HCT116 (cell line): ENCODE results near the gene GGT5. TPM values are rescaled to one million over a fixed set of nuclear protein-coding genes. Genes with fewer than 3 reads are reported as not detected.

Experiments used
- ATAC-seq: fragments of 200-7000 bp; cut with Tn5 transposase; 2 replicates; pipeline ENCODE4 v1.9.1; 2020; ENCODE audit warnings: mild to moderate bottlenecking, moderate library complexity
- BruUV-seq: library from RNA; stranded (reverse); fragments of 400-500 nt; replicated peaks from 2 replicates; lab custom pipeline; 2021; lab: Mats Ljungman, UMichigan
- CTCF ChIA-PET: fragments of 300-600 bp; sonication (Branson Sonifier 250); formaldehyde crosslinking; loops from one replicate; lab custom pipeline; 2021; ENCODE audit warnings: antibody characterized with exemption; lab: Charles Lee
- POLR2A ChIA-PET: fragments of 300-600, 350-600 bp; sonication (Branson Sonifier 250); formaldehyde crosslinking; loops from one replicate; lab custom pipeline; 2021; ENCODE audit warnings: antibody characterized with exemption; lab: Charles Lee
- RAD21 ChIA-PET, 2 experiments: fragments of 300-600 bp; sonication (Branson Sonifier 250); formaldehyde crosslinking; loops; one replicate each; lab custom pipeline; 2023; ENCODE audit warnings: low total read pairs in 2 of 2; ENCODE audit not compliant: uncharacterized antibody in 2 of 2, unreplicated experiment in 2 of 2, low non-redundant PET in 1 of 2; lab: Charles Lee
- DNase-seq: peaks from one replicate; pipeline ENCODE4 v3.0.0-alpha.2; 2010; ENCODE audit warnings: low read depth, low spot score
- H2AFZ ChIP-seq: fragments of 200-600 bp; shearing (Covaris generic), sonication (generic); 2 replicates; pipeline ENCODE4 v1.6.1; 2017; ENCODE audit warnings: low read depth, mixed run types, mixed read lengths, antibody characterized with exemption, low read length; ENCODE audit not compliant: poor library complexity, severe bottlenecking
- H3K27ac ChIP-seq: 2 replicates; pipeline ENCODE4 v1.5.1; 2012; ENCODE audit warnings: low read depth, low read length
- H3K27me3 ChIP-seq: fragments of 200-600 bp; sonication (generic); 2 replicates; pipeline ENCODE4 v1.6.1; 2016; ENCODE audit warnings: mixed run types, low read length, mixed read lengths; ENCODE audit not compliant: insufficient read depth
- H3K36me3 ChIP-seq, 2 experiments: fragments of 200-500 bp in 1 of 2; fragments of 200-600 bp in 1 of 2; sonication (Bioruptor generic) in 1 of 2; sonication (generic) in 1 of 2; 2 replicates each; pipeline versions ENCODE4 v1.5.1 to v1.6.1; 2014 to 2016; ENCODE audit warnings: low read length in 2 of 2, inconsistent platforms in 1 of 2, mixed read lengths in 1 of 2, mixed run types in 1 of 2; ENCODE audit not compliant: insufficient read depth in 2 of 2, control insufficient read depth in 1 of 2
- H3K4me1 ChIP-seq, 2 experiments: fragments of 200-600 bp in 1 of 2; sonication (generic) in 1 of 2; 2 replicates each; pipeline versions ENCODE4 v1.5.1 to v1.6.1; 2012 to 2017; ENCODE audit warnings: low read length in 2 of 2, inconsistent platforms in 1 of 2, mild to moderate bottlenecking in 1 of 2, mixed read lengths in 1 of 2, mixed run types in 1 of 2, moderate library complexity in 1 of 2; ENCODE audit not compliant: insufficient read depth in 2 of 2, control insufficient read depth in 1 of 2
- H3K4me2 ChIP-seq: fragments of 200-600 bp; sonication (generic); 2 replicates; pipeline ENCODE4 v1.6.1; 2017; ENCODE audit warnings: mixed run types, low read length, mixed read lengths
- H3K4me3 ChIP-seq, 2 experiments: fragments of 200-600 bp in 1 of 2; sonication (generic) in 1 of 2; replicated peaks in 1 of 2; 2 replicates each; pipeline ENCODE4 v1.5.1; 2011 to 2016; ENCODE audit warnings: low read length in 2 of 2, control low read depth in 1 of 2, low read depth in 1 of 2, mild to moderate bottlenecking in 1 of 2, mixed read lengths in 1 of 2, mixed run types in 1 of 2
- H3K79me2 ChIP-seq: fragments of 200-600 bp; sonication (generic); 2 replicates; pipeline ENCODE4 v1.6.1; 2017; ENCODE audit warnings: mild to moderate bottlenecking, mixed run types, low read length, moderate library complexity, mixed read lengths; ENCODE audit not compliant: insufficient read depth
- H3K9ac ChIP-seq: fragments of 200-600 bp; sonication (generic); 2 replicates; pipeline ENCODE4 v1.6.1; 2016; ENCODE audit warnings: low read length, mixed read lengths
- H3K9me2 ChIP-seq: fragments of 200-600 bp; sonication (generic), shearing (Covaris generic); 2 replicates; pipeline ENCODE4 v1.6.1; 2017; ENCODE audit warnings: mixed run types, mild to moderate bottlenecking, moderate library complexity; ENCODE audit not compliant: insufficient read depth
- H3K9me3 ChIP-seq, 2 experiments: fragments of 200-500 bp in 1 of 2; fragments of 200-600 bp in 1 of 2; sonication (Bioruptor generic) in 1 of 2; sonication (generic) in 1 of 2; 2 replicates each; pipeline ENCODE4 v1.6.1; 2014 to 2017; ENCODE audit warnings: low read length in 2 of 2, mixed read lengths in 2 of 2, inconsistent platforms in 1 of 2, low read depth in 1 of 2, mild to moderate bottlenecking in 1 of 2, mixed run types in 1 of 2, moderate library complexity in 1 of 2; ENCODE audit not compliant: control insufficient read depth in 1 of 2, insufficient read depth in 1 of 2
- H4K20me1 ChIP-seq: fragments of 200-600 bp; sonication (generic), shearing (Covaris generic); 2 replicates; pipeline ENCODE4 v1.6.1; 2017; ENCODE audit warnings: mixed run types, mild to moderate bottlenecking, moderate library complexity; ENCODE audit not compliant: insufficient read depth
- CEBPB ChIP-seq: IDR thresholded peaks from 2 replicates; pipeline ENCODE4 v1.6.1; 2012; ENCODE audit warnings: low read depth
- ELF1 ChIP-seq: IDR thresholded peaks from 2 replicates; pipeline ENCODE4 v1.6.1; 2012; ENCODE audit warnings: low read depth, borderline replicate concordance
- EZH2 ChIP-seq: fragments of 200-600 bp; sonication (generic); IDR thresholded peaks from 2 replicates; pipeline ENCODE4 v1.6.1; 2017; ENCODE audit warnings: antibody characterized with exemption, mixed run types
- EZH2phosphoT487 ChIP-seq: fragments of 200-600 bp; IDR thresholded peaks from 2 replicates; pipeline ENCODE4 v1.6.1; 2018; ENCODE audit warnings: antibody characterized with exemption, borderline replicate concordance
- FOSL1 ChIP-seq: IDR thresholded peaks from 2 replicates; pipeline ENCODE4 v1.6.1; 2012; ENCODE audit warnings: low read depth
- RAD21 ChIP-seq: IDR thresholded peaks from 2 replicates; pipeline ENCODE4 v1.6.1; 2012; ENCODE audit warnings: low read depth, mild to moderate bottlenecking
- SP1 ChIP-seq: IDR thresholded peaks from 2 replicates; pipeline ENCODE4 v1.6.1; 2012; ENCODE audit warnings: low read depth
- ZFX ChIP-seq: fragments of 450-650 bp; IDR thresholded peaks from 2 replicates; pipeline ENCODE4 v1.6.1; 2017
- ZNF274 ChIP-seq: fragments of 200-500 bp; sonication (Bioruptor generic); IDR thresholded peaks from 2 replicates; pipeline ENCODE4 v1.6.1; 2014; ENCODE audit warnings: mild to moderate bottlenecking, low read depth, low read length, inconsistent platforms
- intact Hi-C: fragments of 100-400 bp; cut with micrococcal nuclease; formaldehyde crosslinking; loops from 2 replicates; pipeline ENCODE4 v1.10.0; 2022
- total RNA-seq: library from RNA; stranded (reverse); gene quantifications from one replicate; pipeline ENCODE4 v1.2.1, GENCODE V29; 2021; ENCODE audit not compliant: unreplicated experiment
- TF ChIP-seq, protein P1 (sequence below): IDR thresholded peaks from 2 replicates; pipeline ENCODE4 v1.6.1; 2012
- TF ChIP-seq, protein P2 (sequence below): IDR thresholded peaks from 2 replicates; pipeline ENCODE4 v1.6.1; 2012; ENCODE audit warnings: low read depth
- TF ChIP-seq, protein P3 (sequence below): IDR thresholded peaks from 2 replicates; pipeline ENCODE4 v1.6.1; 2012

The GGT5 gene
- total RNA-seq, 1 experiment from 2014 or later: 0.57 TPM

DNA sequence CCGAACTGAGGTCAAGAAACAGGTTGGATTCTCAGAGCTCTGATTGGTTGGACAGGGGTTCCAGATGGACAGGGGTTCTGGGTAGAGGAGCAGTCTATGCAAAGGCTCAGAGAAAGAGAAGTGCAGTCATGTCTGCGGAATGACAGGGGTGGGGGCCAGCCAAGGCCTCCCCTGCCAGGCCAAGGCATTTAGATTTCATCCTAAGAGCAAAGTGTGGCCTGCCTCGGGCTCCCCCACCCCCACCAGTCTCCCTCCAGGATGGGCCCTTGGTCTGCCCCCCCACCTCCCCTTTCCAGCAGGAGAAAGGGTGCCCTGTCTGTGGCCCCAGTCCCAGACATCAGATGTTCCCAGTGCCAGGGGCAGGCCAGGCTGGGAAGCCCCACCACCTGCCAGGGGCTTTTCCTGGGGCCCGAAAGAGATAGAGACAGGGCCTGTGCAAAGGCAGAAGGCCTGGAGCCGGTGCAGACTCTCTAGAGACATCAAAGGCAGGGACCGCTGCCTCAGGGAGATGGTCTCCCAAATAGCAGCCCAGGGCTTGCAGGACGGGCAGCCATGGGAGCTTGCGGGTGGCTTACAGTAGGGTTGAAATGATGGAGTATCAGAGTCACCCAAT is 54.2 kb downstream of the GGT5 start:
- ATAC-seq: no peak
- no peaks in the 10 kb centered on the region for H3K79me2 ChIP-seq
- CTCF ChIA-PET: interaction anchor here (0.7 to 4.6 kb wide), 11 partner anchors 8 to 331 kb away, joined by 3 to 95 read pairs (median 7); partner anchors contain the start of genes GGT5 and SUSD2
- H3K27me3 ChIP-seq: no peaks in the 10 kb centered on the region
- no peak overlapping the region for H3K4me2 ChIP-seq
- intact Hi-C loops: loop anchor here (1.0 kb wide), 1 partner anchor 57 kb away; no protein-coding TSS in a partner anchor
- no peaks in the 10 kb centered on the region for H4K20me1 ChIP-seq
- no peak for TF ChIP-seq ZFX
- TF ChIP-seq EZH2phosphoT487: no peak
- peak; percentile 22; the same call in 1 of the 2 replicates for TF ChIP-seq RAD21
- TF ChIP-seq, all 23 proteins: peak for 1
- ChIA-PET RAD21 (interaction anchor here (0.6 to 2.6 kb wide), 7 partner anchors 15 to 57 kb away, joined by 3 to 42 read pairs (median 7); partner anchors contain the start of gene GGT5 (in 1 of the 2)), POLR2A (interaction anchor here (0.5 to 1.7 kb wide), 5 partner anchors 11 to 57 kb away, joined by 3 to 5 read pairs (median 4); no protein-coding TSS in a partner anchor)
- H3K9ac ChIP-seq: no peak overlapping the region
- H3K4me1 ChIP-seq: peaks cover 38 to 39% of the 10 kb centered on the region in 2 experiments
- H3K36me3 ChIP-seq: no peaks in the 10 kb centered on the region
- H3K9me3 ChIP-seq: no peaks in the 10 kb centered on the region
- no peak overlapping the region for H2AFZ ChIP-seq
- H3K9me2 ChIP-seq: no peaks in the 10 kb centered on the region
- peak overlapping the region; percentile 74; the same call in 1 of the 2 replicates for H3K27ac ChIP-seq
- BruUV-seq: no TSS peak
- H3K4me3 ChIP-seq: no peak overlapping the region
- no peak for DNase-seq

DNA sequence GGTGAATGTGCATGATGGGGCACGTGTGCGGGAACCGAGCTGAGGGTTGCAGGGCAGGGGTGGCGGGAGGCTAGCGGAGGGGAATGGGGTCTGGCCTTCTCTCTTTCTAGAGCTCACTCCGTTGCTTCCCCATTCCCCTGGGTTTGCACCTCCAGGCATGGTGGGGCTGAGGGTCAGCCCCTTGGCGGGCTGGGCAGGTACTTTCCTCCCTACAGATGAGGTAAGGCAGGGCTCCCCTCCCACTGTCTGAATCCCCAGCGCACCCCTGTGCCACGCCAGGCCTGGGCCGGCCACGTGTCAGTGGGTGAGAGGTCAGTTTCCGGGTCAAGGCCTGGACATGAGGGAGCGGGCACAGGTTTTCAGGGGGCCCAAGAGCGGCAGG is 54.7 kb downstream of the GGT5 start:
- Histone ChIP-seq H3K36me3 (no peaks in the 10 kb centered on the region), H3K4me3 (no peak overlapping the region), H4K20me1 (no peaks in the 10 kb centered on the region), H3K4me2 (peak overlapping the region; percentile 65), H3K4me1 (peaks cover 35 to 36% of the 10 kb centered on the region in 2 experiments), H3K9ac (0 out of 2 replicates have a peak overlapping the region, but pooled peaks have one; percentile 40), H3K79me2 (no peaks in the 10 kb centered on the region), H3K27ac (peak overlapping the region; percentile 74), H2AFZ (no peak overlapping the region), H3K27me3 (no peaks in the 10 kb centered on the region), H3K9me2 (no peaks in the 10 kb centered on the region), H3K9me3 (no peaks in the 10 kb centered on the region)
- ATAC-seq (peak; percentile 2; the same call in 1 of the 2 replicates), DNase-seq (no peak)
- no TSS peak for BruUV-seq
- ChIA-PET RAD21 (interaction anchor here (0.6 to 2.6 kb wide), 7 partner anchors 16 to 57 kb away, joined by 3 to 42 read pairs (median 7); partner anchors contain the start of gene GGT5 (in 1 of the 2)), CTCF (interaction anchor here (0.5 to 4.6 kb wide), 14 partner anchors 8 to 332 kb away, joined by 3 to 95 read pairs (median 6); partner anchors contain the start of genes GGT5 and SUSD2), POLR2A (interaction anchor here (0.8 to 1.7 kb wide), 3 partner anchors 12 to 57 kb away, joined by 4 to 5 read pairs (median 4); no protein-coding TSS in a partner anchor)
- intact Hi-C loops: loop anchor here (1.0 kb wide), 1 partner anchor 57 kb away; no protein-coding TSS in a partner anchor
- TF ChIP-seq, protein P1, sequence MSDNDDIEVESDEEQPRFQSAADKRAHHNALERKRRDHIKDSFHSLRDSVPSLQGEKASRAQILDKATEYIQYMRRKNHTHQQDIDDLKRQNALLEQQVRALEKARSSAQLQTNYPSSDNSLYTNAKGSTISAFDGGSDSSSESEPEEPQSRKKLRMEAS: no peak
- no peak for TF ChIP-seq ELF1
- no peak for TF ChIP-seq ZNF274
- TF ChIP-seq, protein P2, sequence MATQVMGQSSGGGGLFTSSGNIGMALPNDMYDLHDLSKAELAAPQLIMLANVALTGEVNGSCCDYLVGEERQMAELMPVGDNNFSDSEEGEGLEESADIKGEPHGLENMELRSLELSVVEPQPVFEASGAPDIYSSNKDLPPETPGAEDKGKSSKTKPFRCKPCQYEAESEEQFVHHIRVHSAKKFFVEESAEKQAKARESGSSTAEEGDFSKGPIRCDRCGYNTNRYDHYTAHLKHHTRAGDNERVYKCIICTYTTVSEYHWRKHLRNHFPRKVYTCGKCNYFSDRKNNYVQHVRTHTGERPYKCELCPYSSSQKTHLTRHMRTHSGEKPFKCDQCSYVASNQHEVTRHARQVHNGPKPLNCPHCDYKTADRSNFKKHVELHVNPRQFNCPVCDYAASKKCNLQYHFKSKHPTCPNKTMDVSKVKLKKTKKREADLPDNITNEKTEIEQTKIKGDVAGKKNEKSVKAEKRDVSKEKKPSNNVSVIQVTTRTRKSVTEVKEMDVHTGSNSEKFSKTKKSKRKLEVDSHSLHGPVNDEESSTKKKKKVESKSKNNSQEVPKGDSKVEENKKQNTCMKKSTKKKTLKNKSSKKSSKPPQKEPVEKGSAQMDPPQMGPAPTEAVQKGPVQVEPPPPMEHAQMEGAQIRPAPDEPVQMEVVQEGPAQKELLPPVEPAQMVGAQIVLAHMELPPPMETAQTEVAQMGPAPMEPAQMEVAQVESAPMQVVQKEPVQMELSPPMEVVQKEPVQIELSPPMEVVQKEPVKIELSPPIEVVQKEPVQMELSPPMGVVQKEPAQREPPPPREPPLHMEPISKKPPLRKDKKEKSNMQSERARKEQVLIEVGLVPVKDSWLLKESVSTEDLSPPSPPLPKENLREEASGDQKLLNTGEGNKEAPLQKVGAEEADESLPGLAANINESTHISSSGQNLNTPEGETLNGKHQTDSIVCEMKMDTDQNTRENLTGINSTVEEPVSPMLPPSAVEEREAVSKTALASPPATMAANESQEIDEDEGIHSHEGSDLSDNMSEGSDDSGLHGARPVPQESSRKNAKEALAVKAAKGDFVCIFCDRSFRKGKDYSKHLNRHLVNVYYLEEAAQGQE: no peak
- no peak for TF ChIP-seq ZFX
- no peak for TF ChIP-seq SP1
- no peak for TF ChIP-seq RAD21
- no peak for TF ChIP-seq CEBPB
- TF ChIP-seq FOSL1: no peak
- TF ChIP-seq EZH2: no peak
- TF ChIP-seq, protein P3, sequence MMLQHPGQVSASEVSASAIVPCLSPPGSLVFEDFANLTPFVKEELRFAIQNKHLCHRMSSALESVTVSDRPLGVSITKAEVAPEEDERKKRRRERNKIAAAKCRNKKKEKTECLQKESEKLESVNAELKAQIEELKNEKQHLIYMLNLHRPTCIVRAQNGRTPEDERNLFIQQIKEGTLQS: no peak
- no peak for TF ChIP-seq EZH2phosphoT487
